ENCODE measurements around the gene SMIM7. TPM values are rescaled to one million over a fixed set of nuclear protein-coding genes. Genes with fewer than 3 reads are reported as not detected.
A peak's percentile ranks its signal among the peaks of the same experiment; 100 is the strongest.
"Not testable (repeated sequence)": the region's sequence is repeated elsewhere in the genome, so short reads cannot be mapped to it uniquely, and the experiment has no call there.

SMIM7 gene
- total RNA-seq: 117 TPM

DNA sequence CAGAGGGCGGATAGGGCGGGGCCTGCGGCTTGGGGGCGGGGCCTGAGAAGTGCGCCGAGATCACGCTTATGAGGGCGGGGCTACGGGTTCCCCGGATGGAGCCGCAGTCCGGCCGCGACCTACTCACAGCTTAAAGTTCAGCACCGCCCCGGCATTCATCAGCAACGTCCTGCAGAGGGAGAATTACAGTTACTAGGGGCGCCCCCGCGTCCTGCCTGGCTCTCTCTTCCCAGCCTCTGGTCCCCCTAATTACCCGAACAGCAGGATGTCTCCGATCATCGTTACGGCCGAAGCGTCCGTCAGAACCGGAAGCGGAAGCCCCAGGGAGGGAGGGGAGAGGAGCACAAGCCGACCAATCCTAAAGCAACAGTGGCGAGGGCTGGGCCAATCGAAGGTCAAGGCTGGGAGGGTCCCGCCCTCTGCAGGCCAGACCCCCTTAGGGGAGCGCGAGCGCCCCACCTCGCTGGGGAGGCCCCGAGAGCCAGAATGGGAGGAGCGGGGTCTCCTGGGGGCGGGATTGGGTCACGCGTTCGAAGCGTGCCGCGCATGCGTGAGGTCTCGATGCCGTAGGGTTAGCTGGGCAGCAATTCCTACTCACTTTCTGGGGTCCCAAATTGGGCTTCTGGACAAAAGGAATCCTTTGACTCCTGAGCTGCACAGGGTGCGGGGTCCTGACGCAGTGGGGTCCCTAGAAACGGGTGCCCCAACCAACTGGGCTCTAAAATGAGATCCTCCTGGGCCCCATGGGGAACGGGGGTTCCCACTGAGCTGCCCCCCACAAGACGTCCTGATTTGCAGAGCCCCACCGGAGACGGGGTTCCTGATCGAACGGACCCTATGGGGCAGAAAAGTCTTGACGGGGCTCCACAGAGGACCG lies at the start of gene SMIM7:
Gene SMIM7 (minus strand): TSS at position 313 of the 877 bp plus-strand sequence. CDS start 34 bp downstream, at position 279.
- DNase-seq (ENCODE audit: low spot score): peak; percentile 99

DNA sequence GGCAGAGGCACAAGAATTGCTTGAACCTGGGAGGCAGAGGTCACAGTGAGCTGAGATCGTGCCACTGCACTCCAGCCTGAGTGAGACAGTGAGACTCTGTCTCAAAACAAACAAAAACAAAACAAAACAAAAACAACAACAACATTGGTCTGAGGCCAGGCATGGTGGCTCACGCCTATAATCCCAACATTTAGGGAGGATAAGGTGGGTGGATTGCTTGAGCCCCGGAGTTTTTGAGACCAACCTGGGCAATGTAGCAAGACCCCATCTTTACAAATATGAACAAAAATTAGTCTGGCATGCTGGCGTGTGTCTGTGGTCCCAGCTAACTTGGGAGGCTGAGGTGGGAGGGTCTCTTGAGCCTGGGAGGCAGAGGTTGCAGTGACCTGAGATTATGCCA lies 43.7 kb upstream of the SMIM7 start:
- no peak for DNase-seq (ENCODE audit: low spot score)

DNA sequence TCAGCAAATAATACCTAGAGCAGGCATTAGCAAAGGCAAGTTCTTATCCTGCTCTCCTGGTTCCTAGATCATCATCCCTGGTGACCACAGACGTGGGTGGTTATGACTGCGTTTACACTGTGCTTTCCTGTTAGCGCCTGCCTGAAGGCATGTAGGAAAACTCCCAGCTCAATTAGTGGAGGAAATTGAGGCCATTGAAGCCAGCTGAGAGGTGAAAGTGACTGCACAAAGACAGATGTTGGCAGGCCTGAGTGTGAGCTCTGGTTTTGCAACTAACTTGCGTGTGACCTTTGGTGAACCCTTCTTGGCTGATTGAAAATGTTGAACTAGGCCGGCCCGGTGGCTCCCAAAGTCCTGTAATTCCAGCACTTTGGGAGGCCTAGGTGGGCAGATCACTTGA lies 42.2 kb upstream of the SMIM7 start:
- DNase-seq (ENCODE audit: low spot score): no peak

DNA sequence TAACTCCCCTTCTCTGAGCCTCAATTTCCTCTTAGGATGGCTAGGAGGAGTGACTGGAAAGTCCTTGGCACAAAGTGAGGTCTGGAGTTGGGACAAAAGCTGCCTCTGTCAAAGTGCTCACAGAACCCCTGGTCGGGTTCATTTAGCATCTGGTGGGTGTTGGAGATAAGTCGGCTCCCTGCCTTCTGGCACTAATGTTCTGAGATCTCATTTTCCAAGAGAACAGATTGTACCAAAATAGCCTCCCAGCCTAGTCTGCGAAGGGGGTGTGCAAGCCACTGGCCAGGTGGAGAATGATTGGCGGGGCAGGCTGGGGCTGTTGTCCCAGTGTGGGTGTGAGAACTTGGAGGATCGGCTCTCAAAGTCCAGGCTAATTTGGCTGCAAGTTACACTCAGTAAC lies 39.0 kb upstream of the SMIM7 start:
- DNase-seq (ENCODE audit: low spot score): no peak

DNA sequence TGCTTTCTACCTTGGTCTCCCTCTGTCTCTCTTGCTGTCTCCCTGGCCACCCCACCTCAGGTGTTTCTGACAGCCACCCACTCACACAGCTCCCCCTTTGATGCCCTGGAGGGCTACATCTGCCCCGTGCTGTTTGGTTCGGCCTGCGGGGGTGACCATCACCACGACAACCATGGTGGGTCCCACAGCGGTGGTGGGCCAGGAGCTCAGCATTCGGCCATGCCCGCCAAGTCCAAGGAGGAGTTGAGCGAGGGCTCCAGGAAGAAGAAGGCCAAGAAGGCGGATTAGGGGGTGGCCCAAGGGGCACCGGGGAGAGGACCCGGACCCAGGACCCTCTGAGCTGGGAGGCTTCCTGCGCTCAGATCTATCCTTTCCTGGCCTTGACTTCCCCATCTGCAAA lies 28.1 kb upstream of the SMIM7 start:
- no peak for DNase-seq (ENCODE audit: low spot score)

DNA sequence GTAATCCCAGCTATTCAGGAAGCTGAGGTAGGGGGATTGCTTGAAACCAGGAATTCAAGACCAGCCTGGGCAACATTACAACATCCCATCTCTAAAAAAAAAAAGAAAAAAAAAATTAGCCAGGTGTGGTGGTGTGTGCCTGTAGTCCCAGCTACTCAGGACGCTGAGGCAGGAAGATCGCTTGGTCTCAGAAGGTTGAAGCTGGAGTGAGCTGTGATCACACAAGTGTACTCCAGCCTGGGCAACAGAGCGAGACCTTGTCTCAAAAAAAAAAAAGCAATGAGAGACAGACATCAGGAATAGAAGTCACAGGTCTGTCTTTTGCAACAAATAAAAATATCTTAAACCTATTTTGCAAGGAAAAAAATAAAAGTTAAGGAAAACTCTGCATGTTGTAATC lies 24.3 kb upstream of the SMIM7 start:
- DNase-seq (ENCODE audit: low spot score): no peak

DNA sequence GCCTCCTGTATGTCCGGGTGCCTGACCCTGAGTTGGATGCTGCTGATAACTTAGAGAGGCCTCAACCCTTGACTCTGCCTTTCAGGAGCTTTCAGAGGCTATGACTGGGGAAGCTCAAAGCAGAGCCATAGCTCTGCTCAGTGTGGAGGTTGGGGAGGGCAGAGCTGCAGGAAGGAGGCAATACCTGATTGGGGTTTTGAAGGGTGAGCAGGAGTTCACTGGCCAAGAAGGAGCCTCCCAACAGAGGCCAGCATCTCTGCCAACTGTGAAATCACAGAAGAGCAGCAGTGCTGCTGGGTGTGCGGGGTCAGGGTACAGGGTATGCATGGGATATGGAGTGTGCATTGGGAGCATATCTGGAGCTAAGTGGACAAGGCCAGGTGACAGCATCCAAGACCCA lies 22.6 kb upstream of the SMIM7 start:
- no peak for DNase-seq (ENCODE audit: low spot score)

DNA sequence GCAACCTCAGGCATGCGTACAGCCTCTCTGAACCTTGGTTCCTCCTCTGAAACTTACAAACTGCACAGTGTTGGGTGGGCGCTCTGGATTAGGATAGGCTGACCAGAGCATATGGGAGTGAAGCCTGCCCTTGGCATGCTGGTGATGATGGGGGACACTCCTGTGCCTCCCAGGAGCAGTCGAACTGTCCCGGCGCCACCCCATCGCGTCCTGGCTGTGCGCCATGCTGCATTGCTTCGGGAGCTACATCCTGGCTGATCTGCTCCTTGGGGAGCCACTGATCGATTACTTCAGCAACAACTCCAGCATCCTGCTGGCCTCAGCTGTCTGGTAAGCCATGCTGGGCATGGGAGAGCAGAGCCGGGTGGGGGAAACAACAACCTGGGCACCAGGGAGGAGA lies 19.9 kb upstream of the SMIM7 start:
- DNase-seq (ENCODE audit: low spot score): no peak

DNA sequence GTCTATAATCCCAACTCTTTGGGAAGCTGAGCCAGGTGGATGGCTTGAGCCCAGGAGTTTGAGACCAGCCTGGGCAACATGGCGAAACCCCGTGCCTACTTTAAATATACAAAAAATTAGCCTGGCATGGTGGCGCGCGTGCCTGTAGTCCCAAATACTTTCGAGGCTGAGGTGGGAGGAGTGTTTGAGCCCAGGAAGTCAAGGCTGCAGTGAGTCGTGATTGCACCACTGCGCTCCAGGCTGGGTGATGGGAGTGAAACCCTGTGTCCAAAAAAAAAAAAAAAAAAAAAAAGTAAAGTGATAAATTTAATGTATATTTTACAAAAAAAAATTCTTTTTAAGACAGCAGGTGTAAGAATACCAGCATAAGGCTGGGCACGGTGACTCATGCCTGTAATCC lies 18.6 kb upstream of the SMIM7 start:
- no peak for DNase-seq (ENCODE audit: low spot score)

DNA sequence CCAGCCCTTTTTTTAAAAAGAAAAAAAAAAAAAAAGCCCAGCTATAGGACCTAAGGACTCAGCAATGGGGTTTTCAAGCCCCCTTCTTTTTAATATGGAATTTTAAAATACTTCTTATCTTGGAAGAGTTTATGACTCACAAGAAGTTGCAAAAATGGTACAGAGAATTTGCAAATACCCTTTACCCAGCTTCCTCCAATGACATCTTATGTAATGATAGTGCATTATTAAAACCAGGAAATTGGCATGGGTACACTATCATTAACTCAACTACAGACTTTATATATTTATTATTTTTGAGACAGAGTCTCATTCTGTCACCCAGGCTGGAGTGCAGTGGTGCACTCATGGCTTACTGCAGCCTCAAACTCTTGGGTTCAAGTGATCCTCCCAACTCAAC lies 17.1 kb upstream of the SMIM7 start:
- DNase-seq (ENCODE audit: low spot score): no peak

DNA sequence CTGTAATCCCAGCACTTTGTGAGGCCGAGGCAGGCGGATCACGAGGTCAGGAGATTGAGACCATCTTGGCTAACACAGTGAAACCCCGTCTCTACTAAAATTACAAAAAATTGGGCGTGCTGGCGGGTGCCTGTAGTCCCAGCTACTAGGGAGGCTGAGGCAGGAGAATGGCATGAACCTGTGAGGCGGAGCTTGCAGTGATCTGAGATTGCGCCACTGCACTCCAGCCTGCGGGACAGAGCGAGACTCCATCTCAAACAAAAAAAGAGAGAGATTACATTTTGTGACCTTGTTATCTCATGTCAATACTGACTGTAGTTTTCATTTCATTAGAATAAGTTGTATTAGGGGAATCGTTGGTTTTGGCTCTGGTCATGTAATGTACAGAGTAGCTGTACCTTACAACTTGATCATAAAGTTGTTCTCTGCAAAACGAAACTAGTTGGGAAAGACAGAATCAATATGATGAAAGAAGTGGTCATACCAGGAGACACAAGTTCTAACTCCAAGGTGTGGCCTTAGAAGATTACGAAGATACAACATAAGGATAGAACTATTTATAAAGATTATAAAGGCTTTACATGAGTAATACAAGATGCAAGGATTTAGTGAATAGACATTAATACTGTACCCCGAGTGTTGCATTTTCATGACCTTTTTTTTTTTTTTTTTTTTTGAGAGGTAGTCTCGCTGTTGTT lies 16.3 kb upstream of the SMIM7 start:
- no peak for DNase-seq (ENCODE audit: low spot score)

DNA sequence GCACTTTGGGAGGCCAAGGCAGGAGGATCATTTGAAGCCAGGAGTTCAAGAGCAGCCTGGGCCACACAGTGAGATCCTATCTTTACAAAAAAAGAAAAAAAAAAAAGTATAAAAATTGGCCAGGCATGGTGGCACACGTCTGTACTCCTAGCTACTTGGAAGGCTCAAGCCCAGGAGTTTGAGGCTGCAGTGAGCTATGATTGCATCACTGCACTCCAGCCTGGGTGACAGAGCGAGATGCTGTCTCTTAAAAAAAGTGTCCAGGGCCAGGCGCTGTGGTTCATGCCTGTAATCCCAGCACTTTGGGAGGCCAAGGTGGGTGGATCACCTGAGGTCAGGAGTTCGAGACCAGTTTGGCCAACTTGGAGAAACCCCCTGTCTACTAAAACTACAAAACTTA lies 13.9 kb upstream of the SMIM7 start:
- DNase-seq (ENCODE audit: low spot score): not testable (repeated sequence)

DNA sequence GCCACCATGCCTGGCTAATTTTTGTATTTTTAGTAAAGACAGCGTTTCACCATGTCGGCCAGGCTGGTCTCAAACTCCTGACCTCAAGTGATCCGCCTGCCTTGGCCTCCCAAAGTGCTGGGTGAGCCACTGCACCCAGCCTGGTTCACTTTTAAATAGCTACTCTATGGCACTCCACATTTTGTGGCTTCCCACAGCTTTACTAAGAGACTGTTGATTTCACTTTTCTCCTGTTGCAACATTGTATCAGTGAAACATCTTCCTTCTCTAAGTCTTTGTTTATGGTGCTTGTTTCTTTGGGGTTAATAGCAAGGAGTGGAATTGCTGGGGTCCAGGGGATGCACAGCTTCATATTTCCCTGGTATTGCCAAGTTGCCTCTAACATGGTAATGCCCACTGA lies 13.3 kb upstream of the SMIM7 start:
- DNase-seq (ENCODE audit: low spot score): no peak

DNA sequence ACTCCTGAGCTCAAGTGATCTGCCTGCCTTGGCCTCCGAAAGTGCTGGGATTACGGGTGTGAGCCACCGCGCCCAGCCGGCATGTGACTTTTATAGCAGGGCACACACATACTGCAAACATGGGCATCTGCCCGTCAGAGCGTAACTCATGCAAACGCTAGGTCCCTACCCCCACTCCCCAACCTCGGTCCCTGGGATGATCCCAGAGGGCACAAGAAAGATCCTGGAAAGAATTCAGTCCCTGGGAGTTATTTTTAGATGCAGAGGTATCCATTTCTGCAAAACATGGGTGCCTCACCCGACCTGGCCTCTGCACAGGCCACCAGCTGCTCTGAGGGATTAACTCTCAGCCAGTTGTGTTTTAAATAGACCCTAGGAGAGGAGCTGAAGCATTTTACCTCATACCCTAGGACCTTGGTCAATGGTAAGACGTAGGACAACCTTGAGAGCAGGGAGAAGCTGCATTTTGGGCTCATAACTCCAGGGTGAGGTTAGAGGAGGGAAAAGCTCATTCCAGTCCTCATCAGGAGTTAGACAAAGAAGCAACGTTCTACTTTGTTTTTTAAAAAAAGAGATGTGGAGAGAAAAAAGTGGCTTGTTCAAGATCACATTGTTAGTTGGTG lies 11.8 kb upstream of the SMIM7 start:
- DNase-seq (ENCODE audit: low spot score): no peak

DNA sequence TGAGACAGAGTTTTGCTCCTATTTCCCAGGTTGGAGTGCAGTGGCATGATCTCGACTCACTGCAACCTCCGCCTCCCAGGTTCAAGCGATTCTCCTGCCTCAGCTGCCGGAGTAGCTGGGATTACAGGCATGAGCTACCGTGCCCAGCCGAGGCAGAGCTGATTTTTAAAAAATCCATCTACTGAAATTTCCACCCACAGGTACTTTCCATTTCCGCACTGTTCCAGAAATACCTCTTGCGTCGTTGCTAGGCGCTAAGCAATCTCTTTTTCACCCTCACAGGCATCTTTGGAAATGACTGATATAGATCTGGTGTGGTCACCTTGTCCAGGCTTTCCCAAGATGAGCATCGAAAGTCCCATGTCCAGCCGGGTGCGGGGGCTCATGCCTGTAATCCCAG lies 10.3 kb upstream of the SMIM7 start:
- no peak for DNase-seq (ENCODE audit: low spot score)

DNA sequence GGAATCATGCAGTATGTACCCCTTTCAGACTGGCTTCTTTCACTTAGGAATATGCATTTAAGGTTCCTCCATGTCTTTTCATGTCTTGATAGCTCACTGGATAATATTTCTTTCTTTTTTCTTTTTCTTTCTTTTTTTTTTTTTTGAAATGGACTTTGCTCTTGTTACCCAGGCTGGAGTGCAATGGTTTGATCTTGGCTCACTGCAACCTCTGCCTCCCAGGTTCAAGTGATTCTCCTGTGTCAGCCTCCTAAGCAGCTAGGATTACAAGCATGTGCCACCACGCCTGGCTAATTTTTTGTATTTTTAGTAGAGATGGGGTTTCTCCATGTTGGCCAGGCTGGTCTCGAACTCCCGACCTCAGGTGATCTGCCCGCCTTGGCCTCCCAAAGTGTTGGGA lies 8.8 kb upstream of the SMIM7 start:
- DNase-seq (ENCODE audit: low spot score): not testable (repeated sequence)

DNA sequence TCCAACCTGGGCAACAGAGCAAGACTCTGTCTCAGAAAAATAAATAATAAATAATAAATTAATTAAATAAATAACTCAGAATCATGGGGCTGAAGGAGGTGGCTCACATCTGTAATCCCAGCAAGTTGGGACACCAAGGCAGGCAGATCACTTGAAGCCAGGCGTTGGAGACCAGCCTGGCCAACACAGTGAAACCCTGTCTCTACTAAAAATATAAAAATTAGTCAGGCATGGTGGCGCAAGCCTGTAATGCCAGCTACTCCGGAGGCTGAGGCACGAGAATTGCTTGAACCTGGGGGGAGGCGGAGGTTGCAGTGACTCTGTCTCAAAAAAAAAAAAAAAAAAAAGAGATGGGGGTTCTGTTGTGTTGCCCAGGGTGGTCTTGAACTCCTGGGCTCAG lies 8.2 kb upstream of the SMIM7 start:
- DNase-seq (ENCODE audit: low spot score): no peak

DNA sequence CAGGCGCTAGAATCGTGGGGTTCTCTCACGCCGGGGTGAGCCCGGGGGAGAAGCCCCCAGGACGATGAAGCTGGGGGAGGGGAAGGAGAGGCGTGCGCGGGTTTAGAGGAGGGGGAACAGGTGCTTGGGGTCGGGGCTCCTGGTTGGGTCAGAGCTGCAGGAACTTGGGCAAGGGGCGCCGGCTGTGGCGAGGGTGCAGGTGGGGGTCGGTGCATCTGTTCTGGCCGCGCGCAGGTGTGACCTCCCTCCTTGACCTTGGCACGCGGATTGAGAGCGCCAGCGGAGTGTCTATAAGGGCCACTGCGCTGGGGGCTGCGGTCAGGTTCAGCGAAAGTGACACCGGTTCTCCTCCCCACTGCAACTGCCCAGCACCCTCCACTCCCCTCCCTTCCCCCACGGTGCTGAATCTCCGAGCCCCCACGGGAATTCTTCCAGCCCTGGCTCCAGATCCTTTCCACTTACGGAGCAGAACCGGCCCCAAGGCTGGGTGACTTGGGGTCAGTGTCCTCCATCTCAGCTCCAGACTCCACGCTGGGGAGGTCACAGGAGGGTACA lies 1.6 kb upstream of the SMIM7 start:
- DNase-seq (ENCODE audit: low spot score): peak; percentile 49

DNA sequence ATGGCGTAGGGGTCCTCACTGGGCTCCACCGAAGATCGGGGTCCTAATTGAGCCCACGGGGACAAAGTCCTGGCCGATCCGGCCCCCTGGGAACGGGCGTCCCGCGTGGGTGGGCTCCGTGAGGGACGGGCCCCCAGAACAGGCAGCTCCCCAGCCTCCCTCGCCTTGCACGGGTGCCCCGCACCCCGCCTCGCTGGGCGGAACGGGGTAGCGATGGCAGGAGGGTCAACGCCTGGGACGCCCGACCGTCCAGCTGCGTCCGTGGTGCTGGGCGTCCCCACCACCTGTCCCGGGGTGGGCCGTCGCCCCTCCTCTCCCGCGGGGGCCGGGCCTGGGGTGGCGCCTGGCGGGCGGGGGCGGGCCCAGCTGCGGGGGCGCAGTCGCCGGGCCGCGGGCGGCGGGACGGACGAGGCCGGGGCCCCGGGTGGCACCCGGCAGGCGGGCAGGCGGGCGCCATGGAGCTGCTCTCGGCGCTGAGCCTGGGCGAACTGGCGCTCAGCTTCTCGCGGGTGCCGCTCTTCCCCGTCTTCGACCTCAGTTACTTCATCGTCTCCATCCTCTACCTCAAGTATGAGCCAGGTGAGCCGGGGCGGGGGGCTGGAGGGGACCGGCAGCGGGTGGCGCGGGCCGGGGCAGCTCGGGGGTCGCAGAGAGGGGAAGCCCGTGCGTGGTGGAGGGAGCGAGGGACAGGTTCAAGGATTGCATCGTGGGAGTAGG lies 977 bp upstream of the SMIM7 start, which contains the start of gene TMEM38A:
Gene TMEM38A (plus strand): TSS at position 377 of the 717 bp plus-strand sequence. CDS start 79 bp downstream, at position 456.
- DNase-seq (ENCODE audit: low spot score): peak; percentile 52

DNA sequence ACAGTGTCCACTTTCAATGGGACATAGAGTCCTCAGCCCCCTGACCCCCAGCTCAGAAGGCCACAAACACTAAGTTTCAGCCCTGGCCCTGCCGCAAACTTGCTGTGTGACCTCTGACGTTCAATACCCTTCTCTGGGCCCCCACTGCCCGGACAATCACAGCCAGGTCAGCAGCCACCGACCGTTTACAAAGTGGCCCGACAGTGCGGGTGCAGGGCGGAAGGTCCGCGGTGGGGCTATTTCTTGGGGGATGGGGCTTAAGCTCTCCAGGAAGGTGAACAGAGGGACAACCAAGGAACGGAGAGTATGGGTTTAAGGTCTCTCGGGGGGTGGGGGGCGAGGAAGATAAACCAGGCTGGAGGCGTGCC lies 496 bp downstream of the SMIM7 start:
- DNase-seq (ENCODE audit: low spot score): no peak

DNA sequence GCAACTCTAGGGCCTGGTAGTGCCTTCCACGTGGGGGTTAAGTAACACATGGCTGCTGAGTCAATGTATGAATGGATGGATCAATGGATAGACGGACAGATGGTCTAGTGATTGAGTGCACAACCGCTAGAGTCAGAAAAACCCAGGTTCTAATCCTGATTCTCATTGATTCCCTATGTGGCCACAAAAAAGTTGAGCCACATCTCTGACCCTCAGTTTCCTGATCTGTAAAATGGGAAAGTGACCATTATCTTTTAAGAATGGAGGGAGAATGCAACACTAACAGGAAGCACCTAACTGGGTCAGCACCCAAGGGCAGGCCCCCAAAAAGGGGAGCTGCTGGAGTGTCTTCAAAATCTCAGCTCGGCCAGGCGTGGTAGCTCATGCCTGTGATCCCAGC lies 2.6 kb downstream of the SMIM7 start:
- no peak for DNase-seq (ENCODE audit: low spot score)

DNA sequence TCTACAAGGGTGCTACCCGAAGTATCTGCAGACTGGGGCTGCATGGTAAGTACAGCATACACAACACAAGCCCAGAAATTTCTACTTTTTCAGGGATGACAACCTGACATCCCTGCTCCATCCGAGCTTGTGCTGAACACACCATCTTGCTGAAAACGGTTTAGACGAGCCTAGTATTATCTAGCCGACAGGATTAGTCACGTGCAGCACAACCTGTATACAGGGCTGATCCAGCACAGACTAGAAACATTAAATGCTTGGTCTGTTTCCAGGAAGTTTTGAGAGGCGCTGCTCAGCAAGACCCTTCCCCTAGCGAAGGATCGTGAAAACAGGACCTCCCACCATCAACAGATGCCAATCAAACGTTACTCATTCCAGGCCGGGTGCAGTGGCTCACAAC lies 4.2 kb downstream of the SMIM7 start:
- no peak for DNase-seq (ENCODE audit: low spot score)
